Peyer's patch (tissue), 4 donors: ENCODE data around the gene CPD. TPM values are rescaled to one million over a fixed set of nuclear protein-coding genes. Genes with fewer than 3 reads are reported as not detected.

Source experiments
- DNase-seq, 3 donors: peaks; one replicate each; pipeline ENCODE4 v3.0.0-alpha.2; 2017 to 2019
- H3K27ac ChIP-seq, 4 donors: fragments of 200-600 bp; sonication (generic); one replicate each; pipeline ENCODE4 v1.5.1; 2016 to 2019
- H3K27me3 ChIP-seq, 2 donors: fragments of 200-600 bp; sonication (generic); one replicate each; pipeline ENCODE4 v1.5.1; 2019
- H3K36me3 ChIP-seq, 3 donors: fragments of 200-600 bp; sonication (generic); one replicate each; pipeline ENCODE4 v1.5.1; 2016 to 2019
- H3K4me1 ChIP-seq, 4 donors: fragments of 200-600 bp; sonication (generic); one replicate each; pipeline ENCODE4 v1.5.1; 2016 to 2019
- H3K4me3 ChIP-seq, 4 donors: fragments of 200-600 bp; sonication (generic); 1 replicate in 3 of 4; 2 replicates in 1 of 4; pipeline ENCODE4 v1.5.1; 2016 to 2019; ENCODE audit warnings: mild to moderate bottlenecking in 1 of 4
- H3K9me3 ChIP-seq, 4 donors: fragments of 200-600 bp; sonication (generic); one replicate each; pipeline ENCODE4 v1.5.1; 2016 to 2019; ENCODE audit warnings: mild to moderate bottlenecking in 1 of 4
- CTCF ChIP-seq, 6 experiments: fragments of 450-650 bp in 4 of 6; fragments of 200-600 bp in 2 of 6; sonication (generic) in 1 of 6; IDR thresholded peaks; one replicate each; pipeline ENCODE4 v1.5.1; 2017 to 2019; ENCODE audit warnings: antibody characterized with exemption in 6 of 6, mild to moderate bottlenecking in 3 of 6, moderate library complexity in 1 of 6
- POLR2A ChIP-seq, 2 donors: fragments of 450-650 bp; IDR thresholded peaks; one replicate each; pipeline ENCODE4 v1.5.1; 2017; ENCODE audit warnings: antibody characterized with exemption in 2 of 2, mild to moderate bottlenecking in 2 of 2, moderate library complexity in 2 of 2
- total RNA-seq, 4 donors: library from RNA; depleted of rRNA; stranded (reverse); fragments of >200 nt; gene quantifications; one replicate each; pipeline ENCODE4 v1.1.0, GENCODE V29; 2016

Gene CPD
- total RNA-seq, 4 donors from 2014 or later, result 9.9 to 242 (median 143) TPM

- Histone ChIP-seq H3K9me3 (no peaks in the 10 kb centered on the region), H3K4me1 (peaks cover 0 to 40% (median 3%) of the 10 kb centered on the region in 4 donors), H3K4me3 (peak overlapping the region in 3 of 4 donors; percentile 85 to 95 (median 90)), H3K36me3 (peaks cover 0 to 6% (median 0%) of the 10 kb centered on the region in 3 donors), H3K27ac (no peak overlapping the region), H3K27me3 (no peaks in the 10 kb centered on the region)
- no peak for TF ChIP-seq CTCF (IDR thresholded peaks at IDR 0.05)
- no peak for TF ChIP-seq POLR2A (IDR thresholded peaks at IDR 0.05)
- no peak for DNase-seq
Measured at GRCh38 chr17:30380643-30381339, 2.1 kb downstream of the CPD start.

GRCh38 chr17:30381340-30381659 is 2.6 kb downstream of the CPD start:
- Histone ChIP-seq H3K9me3 (no peaks in the 10 kb centered on the region), H3K36me3 (peaks cover 0 to 11% (median 0%) of the 10 kb centered on the region in 3 donors), H3K4me3 (peak overlapping the region in 2 of 4 donors; percentile 85 to 90), H3K27ac (no peak overlapping the region), H3K27me3 (no peaks in the 10 kb centered on the region), H3K4me1 (peaks cover 0 to 40% (median 3%) of the 10 kb centered on the region in 4 donors)
- TF ChIP-seq POLR2A (IDR thresholded peaks at IDR 0.05) (no peak), CTCF (IDR thresholded peaks at IDR 0.05) (no peak)
- no peak for DNase-seq

GRCh38 chr17:30382345-30382744 is 3.6 kb downstream of the CPD start:
- DNase-seq, result no peak
- H3K27me3 ChIP-seq, result no peaks in the 10 kb centered on the region
- TF ChIP-seq CTCF (IDR thresholded peaks at IDR 0.05) (no peak), POLR2A (IDR thresholded peaks at IDR 0.05) (no peak)
- H3K9me3 ChIP-seq, result no peaks in the 10 kb centered on the region
- H3K27ac ChIP-seq, result no peak overlapping the region
- H3K36me3 ChIP-seq, result peaks cover 0 to 19% (median 0%) of the 10 kb centered on the region in 3 donors
- no peak overlapping the region for H3K4me3 ChIP-seq
- H3K4me1 ChIP-seq, result peaks cover 0 to 40% (median 3%) of the 10 kb centered on the region in 4 donors

- Histone ChIP-seq H3K36me3 (peaks cover 0 to 54% (median 0%) of the 10 kb centered on the region in 3 donors), H3K27me3 (no peaks in the 10 kb centered on the region), H3K4me3 (no peak overlapping the region), H3K27ac (no peak overlapping the region), H3K4me1 (no peaks in the 10 kb centered on the region), H3K9me3 (no peaks in the 10 kb centered on the region)
- TF ChIP-seq POLR2A (IDR thresholded peaks at IDR 0.05), result no peak
- TF ChIP-seq CTCF (IDR thresholded peaks at IDR 0.05), result no peak
- DNase-seq, result no peak
Measured at GRCh38 chr17:30388321-30389179, 9.8 kb downstream of the CPD start.

- DNase-seq, result no peak
- TF ChIP-seq CTCF (IDR thresholded peaks at IDR 0.05), result no peak
- Histone ChIP-seq H3K4me3 (no peak overlapping the region), H3K9me3 (no peaks in the 10 kb centered on the region), H3K4me1 (no peaks in the 10 kb centered on the region), H3K27me3 (no peaks in the 10 kb centered on the region), H3K36me3 (peaks cover 0 to 54% (median 0%) of the 10 kb centered on the region in 3 donors), H3K27ac (no peak overlapping the region)
Measured at GRCh38 chr17:30389756-30390300, 11.1 kb downstream of the CPD start.
